Ovary (tissue), 9 donors: ENCODE results near the gene MVP. TPM values are rescaled to one million over a fixed set of nuclear protein-coding genes. Genes with fewer than 3 reads are reported as not detected.

Experiments
- DNase-seq, 5 donors: peaks; one replicate each; pipeline ENCODE4 v3.0.0-alpha.2; 2019 to 2020
- H3K27ac ChIP-seq, 2 donors: fragments of 200-600 bp; one replicate each; pipeline versions ENCODE4 v1.5.1 to v1.8.0; 2019 to 2022
- H3K27me3 ChIP-seq: fragments of 200-600 bp; one replicate; pipeline ENCODE4 v1.8.0; 2022
- H3K36me3 ChIP-seq: fragments of 200-600 bp; sonication (generic); one replicate; pipeline ENCODE4 v1.5.1; 2019
- H3K4me1 ChIP-seq: one replicate; pipeline ENCODE4 v1.8.1; 2013; ENCODE audit warnings: mild to moderate bottlenecking, moderate library complexity; ENCODE audit not compliant: insufficient read depth
- H3K4me3 ChIP-seq: fragments of 200-600 bp; sonication (generic); one replicate; pipeline ENCODE4 v1.5.1; 2017
- H3K9me3 ChIP-seq, 2 donors: fragments of 200-600 bp in 1 of 2; sonication (generic) in 1 of 2; one replicate each; pipeline versions ENCODE4 v1.5.1 to v1.8.1; 2013 to 2019; ENCODE audit warnings: mild to moderate bottlenecking in 1 of 2, moderate library complexity in 1 of 2
- CTCF ChIP-seq, 3 donors: fragments of 450-650 bp in 2 of 3; fragments of 200-600 bp in 1 of 3; IDR thresholded peaks; one replicate each; pipeline versions ENCODE4 v1.5.1 to v1.8.0; 2016 to 2022; ENCODE audit warnings: antibody characterized with exemption in 3 of 3, mild to moderate bottlenecking in 1 of 3
- EP300 ChIP-seq: sonication (generic); formaldehyde crosslinking; IDR thresholded peaks from one replicate; pipeline ENCODE4 v1.6.1; 2017; ENCODE audit warnings: antibody characterized with exemption
- POLR2A ChIP-seq: fragments of 450-650 bp; IDR thresholded peaks from one replicate; pipeline ENCODE4 v1.6.1; 2017; ENCODE audit warnings: antibody characterized with exemption, mild to moderate bottlenecking, moderate library complexity
- WGBS, 3 donors: extraction: QIAGEN DNeasy Blood & Tissue Kit in 1 of 3; methylation state at CpG; one replicate each; pipeline versions ENCODE4 v1.1.5 to v1.1.7; 2013 to 2017; 5-methylcytosine and 5-hydroxymethylcytosine counted together
- intact Hi-C, 4 donors: fragments of 100-400 bp; cut with DNase I; formaldehyde crosslinking; loops; one replicate each; pipeline versions ENCODE4 v1.11.0 to v1.15.1; 2022 to 2023
- polyA plus RNA-seq, 2 donors: library from polyadenylated mRNA; stranded (reverse); fragments of 200-250 nt in 1 of 2; fragments of 350-450 nt in 1 of 2; fragmentation: Illumina TruSeq in 1 of 2; extraction: RNeasy Lipid Tissue Mini Kit (QIAGEN cat#74804) in 1 of 2; gene quantifications; one replicate each; pipeline ENCODE4 v1.2.3, GENCODE V29; 2013 to 2014
- total RNA-seq, 7 donors: library from RNA; depleted of rRNA in 2 of 7; stranded (reverse); fragments of >200 nt in 2 of 7; fragmentation: NEBNext Ultra II Directional in 3 of 7; extraction: Animal tissue kit (Norgen Biotek cat#: 25700) in 3 of 7; gene quantifications; one replicate each; pipeline versions ENCODE4 v1.1.0 to v1.2.4, GENCODE V29; 2016 to 2023
- donor health status: DM: no; HTN: no; CAD: no; lungs with moderate emphysema.
- donor health status: DM: no; HTN: no; CAD: no.
- donor health status: Bipolar disorder and iron deficiency.
- donor health status: DM: yes; HTN: yes; CAD: no.
- donor health status: DM: no; HTN: no; CAD: no.
- donor health status: DM: yes; HTN: yes; CAD: no.

MVP gene
- total and polyA plus RNA-seq, 9 donors, result 56.4 to 191 (median 129) TPM

- intact Hi-C loops, result loop anchor here in 1 of 4 donors (10.0 kb wide), 1 partner anchor 201 kb away; no protein-coding TSS in a partner anchor
- Histone ChIP-seq H3K27ac (peak overlapping the region in 1 of 2 donors; percentile 99), H3K36me3 (no peaks in the 10 kb centered on the region), H3K4me3 (no peak overlapping the region), H3K9me3 (no peaks in the 10 kb centered on the region), H3K27me3 (no peaks in the 10 kb centered on the region), H3K4me1 (peaks cover 6% of the 10 kb centered on the region)
- DNase-seq, result peak in 1 of 5 donors; percentile 33
- 59 to 64% (median 61%) methylated on average over 8 of the region's 8 CpGs for WGBS, 3 donors
- TF ChIP-seq CTCF (IDR thresholded peaks at IDR 0.05) (no peak), EP300 (no peak), POLR2A (no peak)
Observed at GRCh38 chr16:29804020-29804419, 16.2 kb upstream of the MVP start.

- Histone ChIP-seq H3K27me3 (no peaks in the 10 kb centered on the region), H3K27ac (peak overlapping the region; percentile 99), H3K9me3 (no peaks in the 10 kb centered on the region), H3K4me3 (peak overlapping the region; percentile 68), H3K36me3 (no peaks in the 10 kb centered on the region), H3K4me1 (peaks cover 9% of the 10 kb centered on the region)
- intact Hi-C loops, result loop anchor here in 2 of 4 donors (5.0 to 10.0 kb wide), 2 partner anchors 200 to 203 kb away; no protein-coding TSS in a partner anchor
- TF ChIP-seq EP300, result no peak
- no peak for TF ChIP-seq CTCF (IDR thresholded peaks at IDR 0.05)
- no peak for TF ChIP-seq POLR2A
- WGBS, 3 donors, result 2 to 4% (median 2%) methylated on average over 24 to 26 of the region's 26 CpGs
- DNase-seq, result peak in 4 of 5 donors; percentile 64 to 66 (median 65)
Observed at GRCh38 chr16:29804455-29805231, 15.6 kb upstream of the MVP start.

- DNase-seq, result peak; percentile 97 to 98 (median 98)
- intact Hi-C loops, result loop anchor here in 2 of 4 donors (2.0 to 10.0 kb wide), 3 partner anchors 43 to 202 kb away; no protein-coding TSS in a partner anchor
- Histone ChIP-seq H3K36me3 (no peaks in the 10 kb centered on the region), H3K27me3 (no peaks in the 10 kb centered on the region), H3K4me3 (peak overlapping the region; percentile 68), H3K9me3 (no peaks in the 10 kb centered on the region), H3K27ac (peak overlapping the region; percentile 99), H3K4me1 (peaks cover 13% of the 10 kb centered on the region)
- WGBS, 3 donors, result 0 to 1% (median 1%) methylated on average over 33 to 92 of the region's 103 CpGs
- TF ChIP-seq POLR2A (peak; percentile 94), CTCF (IDR thresholded peaks at IDR 0.05) (peak in 2 of 3 donors; percentile 30 to 47), EP300 (no peak)
Observed at GRCh38 chr16:29805232-29806098, 14.8 kb upstream of the MVP start.

GRCh38 chr16:29806099-29806579 lies 14.1 kb upstream of the MVP start, which contains the start of gene MAZ:
Gene MAZ (plus strand): TSS chr16:29806529. CDS start chr16:29806702, 173 bp downstream.
- Histone ChIP-seq H3K27me3 (no peaks in the 10 kb centered on the region), H3K4me3 (peak within 1 kb of the TSS; percentile 72), H3K4me1 (peaks cover 18% of the 10 kb centered on the region), H3K36me3 (no peaks in the 10 kb centered on the region), H3K27ac (peak within 1 kb of the TSS; percentile 99), H3K9me3 (no peaks in the 10 kb centered on the region)
- no peak for TF ChIP-seq EP300
- TF ChIP-seq POLR2A, result no peak
- no peak for TF ChIP-seq CTCF (IDR thresholded peaks at IDR 0.05)
- intact Hi-C loops, result loop anchor here in 2 of 4 donors (2.0 to 10.0 kb wide), 3 partner anchors 43 to 201 kb away; no protein-coding TSS in a partner anchor
- WGBS, 3 donors, result 0 to 1% (median 0%) methylated on average over 5 to 47 of the region's 67 CpGs
- no peak for DNase-seq
